Memory B cell (primary cell): ENCODE results near the gene SLC1A7.

Experiments
- ATAC-seq: fragments of 150-1000 bp; cut with Tn5 transposase; 2 replicates; pipeline ENCODE4 v1.10.0; 2021; ENCODE audit warnings: low read depth, mild to moderate bottlenecking, moderate library complexity
- DNase-seq, 2 donors: peaks; one replicate each; pipeline ENCODE4 v3.0.0; 2022; ENCODE audit warnings: low spot score in 2 of 2
- H3K27ac Mint-ChIP-seq: one replicate; pipeline ENCODE4 v1.8.0; 2022; ENCODE audit warnings: mild to moderate bottlenecking, moderate library complexity, mixed read lengths
- H3K27me3 Mint-ChIP-seq: one replicate; pipeline ENCODE4 v1.8.0; 2022; ENCODE audit warnings: mixed read lengths
- H3K36me3 Mint-ChIP-seq: one replicate; pipeline ENCODE4 v1.8.0; 2022; ENCODE audit warnings: mild to moderate bottlenecking, mixed read lengths
- H3K4me1 Mint-ChIP-seq: one replicate; pipeline ENCODE4 v1.8.0; 2022; ENCODE audit warnings: mixed read lengths
- H3K4me3 Mint-ChIP-seq: one replicate; pipeline ENCODE4 v1.8.0; 2022; ENCODE audit warnings: mild to moderate bottlenecking, moderate library complexity, mixed read lengths
- H3K9me3 Mint-ChIP-seq: one replicate; pipeline ENCODE4 v1.8.0; 2022; ENCODE audit warnings: mixed read lengths

The SLC1A7 gene

DNA sequence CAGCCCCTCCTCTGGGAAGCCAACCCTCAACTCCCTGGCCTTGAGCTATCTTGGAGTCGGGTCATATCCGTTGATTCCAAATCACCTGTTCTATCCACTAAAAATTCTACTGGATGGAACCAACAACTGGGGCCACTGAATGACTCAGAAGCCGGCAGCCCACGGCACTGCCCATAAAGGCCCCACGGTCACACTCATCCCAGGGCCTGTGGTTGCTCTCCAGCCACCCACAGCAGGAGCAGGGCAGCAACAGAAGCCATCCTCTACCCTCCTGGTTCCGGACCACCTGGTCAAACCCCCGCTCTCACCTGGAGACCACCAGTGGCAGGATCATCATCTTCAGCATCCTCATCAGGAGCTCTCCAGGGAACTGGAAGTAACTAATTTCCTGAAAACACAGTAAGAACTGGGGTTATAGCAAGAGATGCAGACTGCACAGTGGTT lies 8.4 kb downstream of the SLC1A7 start:
- H3K36me3 Mint-ChIP-seq = peaks cover 7% of the 10 kb centered on the region
- H3K27me3 Mint-ChIP-seq = peaks cover 3% of the 10 kb centered on the region
- no peak for DNase-seq
- H3K9me3 Mint-ChIP-seq = peaks cover 10% of the 10 kb centered on the region
- H3K4me1 Mint-ChIP-seq = no peaks in the 10 kb centered on the region
- H3K27ac Mint-ChIP-seq = no peak overlapping the region
- no peak for ATAC-seq
- no peak overlapping the region for H3K4me3 Mint-ChIP-seq

DNA sequence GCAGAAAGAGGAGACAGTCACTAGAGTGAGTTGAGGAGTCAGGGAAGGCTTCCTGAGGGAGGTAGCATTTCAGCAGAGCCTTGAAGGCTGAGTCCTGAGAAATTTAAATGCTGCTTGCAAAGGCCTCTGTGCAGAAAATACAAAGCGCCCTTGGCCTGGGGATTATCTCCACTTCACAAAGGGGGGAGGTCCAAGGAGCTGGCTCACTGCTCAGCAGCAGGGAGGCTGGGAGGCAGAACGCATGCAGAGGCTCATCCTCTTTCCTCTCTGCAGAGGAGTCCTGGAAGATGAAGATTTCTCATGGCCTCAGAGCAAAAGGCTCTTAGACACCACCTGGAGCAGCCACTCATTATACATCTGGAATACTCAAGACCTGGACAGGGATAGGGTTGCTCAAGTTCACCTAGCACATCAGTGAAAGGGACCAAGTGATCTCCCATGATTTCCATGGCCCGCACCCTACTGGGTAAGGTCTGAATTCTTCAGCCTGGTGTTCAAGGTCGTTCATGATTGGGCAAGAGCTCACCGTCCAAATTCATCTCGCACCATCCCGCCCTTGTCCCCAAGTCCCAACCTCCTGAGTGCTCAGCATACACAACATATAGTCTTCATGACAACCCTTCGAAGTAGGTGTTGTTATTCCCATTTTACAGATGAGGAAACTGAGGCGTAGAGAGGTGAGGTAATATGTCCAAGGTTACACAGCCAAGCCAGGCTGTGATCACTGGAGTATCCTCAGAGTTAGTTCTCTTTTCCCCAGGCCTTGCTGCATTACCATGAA lies 9.0 kb downstream of the SLC1A7 start:
- Mint-ChIP-seq H3K27me3 (peaks cover 3% of the 10 kb centered on the region), H3K36me3 (peaks cover 7% of the 10 kb centered on the region), H3K27ac (no peak overlapping the region), H3K4me3 (no peak overlapping the region), H3K4me1 (no peaks in the 10 kb centered on the region), H3K9me3 (peaks cover 7% of the 10 kb centered on the region)
- ATAC-seq (no peak), DNase-seq (no peak)

DNA sequence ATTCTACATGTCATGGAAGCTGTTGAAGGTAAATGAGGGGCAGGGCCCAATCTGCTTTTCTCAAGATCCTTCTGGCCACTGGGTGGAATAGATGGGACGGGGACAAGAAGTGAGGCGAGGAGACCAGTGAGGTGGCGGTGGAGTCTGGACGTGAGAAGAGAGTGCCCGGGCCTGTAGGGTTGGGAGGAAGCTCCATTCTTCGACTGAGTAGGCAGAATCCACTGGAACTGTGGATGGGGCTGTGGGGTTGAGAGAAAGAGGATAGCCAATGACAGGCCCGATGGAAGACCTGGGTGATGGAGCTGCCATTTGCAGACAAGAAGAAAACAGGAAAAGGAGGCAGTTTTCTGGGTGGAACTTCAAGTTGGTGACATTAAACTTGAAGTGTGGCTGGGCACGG lies 10.3 kb downstream of the SLC1A7 start:
- peaks cover under 1% of the 10 kb centered on the region for H3K9me3 Mint-ChIP-seq
- peaks cover under 1% of the 10 kb centered on the region for H3K36me3 Mint-ChIP-seq
- ATAC-seq = no peak
- H3K27me3 Mint-ChIP-seq = peaks cover 5% of the 10 kb centered on the region
- DNase-seq = no peak
- H3K4me1 Mint-ChIP-seq = no peaks in the 10 kb centered on the region
- H3K4me3 Mint-ChIP-seq = no peak overlapping the region
- no peak overlapping the region for H3K27ac Mint-ChIP-seq

DNA sequence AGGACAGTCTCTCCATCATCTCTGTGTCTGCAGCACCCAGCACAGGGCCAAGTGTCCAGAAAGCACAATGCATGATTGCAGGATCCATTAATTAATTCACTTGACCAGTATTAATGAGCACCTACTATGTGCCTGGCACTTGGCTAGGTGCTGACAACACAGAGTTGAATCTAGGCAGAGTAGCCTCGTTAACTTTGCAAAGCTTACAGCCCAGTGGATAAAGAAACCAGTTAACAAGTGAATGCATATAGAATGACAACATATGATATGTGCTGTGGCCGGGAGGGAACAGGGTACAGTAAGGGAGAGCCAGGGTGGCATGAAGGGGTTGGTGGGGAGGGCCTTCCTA lies 10.9 kb downstream of the SLC1A7 start:
- ATAC-seq = no peak
- H3K27me3 Mint-ChIP-seq = peaks cover 6% of the 10 kb centered on the region
- H3K27ac Mint-ChIP-seq = no peak overlapping the region
- H3K4me1 Mint-ChIP-seq = no peaks in the 10 kb centered on the region
- no peak overlapping the region for H3K4me3 Mint-ChIP-seq
- DNase-seq = no peak
- no peaks in the 10 kb centered on the region for H3K9me3 Mint-ChIP-seq
- H3K36me3 Mint-ChIP-seq = no peaks in the 10 kb centered on the region

DNA sequence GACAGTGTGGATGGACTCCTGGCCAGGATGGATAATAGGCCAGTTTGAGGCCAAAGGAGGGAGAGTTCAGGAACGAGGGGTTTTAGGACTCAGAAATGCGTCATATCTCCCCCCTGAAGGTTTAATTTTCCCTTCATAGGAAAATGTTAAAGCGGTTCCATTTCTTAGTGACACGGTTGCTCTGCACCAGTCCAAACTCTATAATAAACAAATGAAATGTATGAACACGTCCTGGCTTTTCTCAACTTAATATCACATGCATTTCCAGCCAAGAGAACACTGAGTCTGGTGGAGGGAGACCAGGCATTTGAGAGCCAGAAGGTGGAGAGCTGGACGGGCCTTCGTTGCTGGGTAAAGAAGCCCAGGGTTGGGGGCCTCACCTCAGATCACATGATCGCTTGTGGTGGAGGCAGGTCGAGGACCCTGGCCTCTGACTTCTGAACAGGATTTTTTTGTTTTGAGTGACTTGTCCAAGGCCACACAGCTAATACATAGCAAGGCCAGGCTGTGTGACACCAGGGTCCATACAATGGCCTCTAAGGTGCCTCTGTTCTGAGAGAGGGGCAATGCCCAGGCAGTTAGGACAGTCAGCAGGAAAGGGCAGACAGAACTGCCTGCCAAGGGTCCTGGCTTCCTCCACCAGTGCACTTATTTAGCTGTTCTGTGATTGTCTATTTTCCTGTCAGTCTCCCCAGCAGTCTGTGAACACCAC lies 11.4 kb downstream of the SLC1A7 start:
- Mint-ChIP-seq H3K27me3 (peaks cover 7% of the 10 kb centered on the region), H3K4me3 (no peak overlapping the region), H3K27ac (no peak overlapping the region), H3K36me3 (no peaks in the 10 kb centered on the region), H3K4me1 (no peaks in the 10 kb centered on the region), H3K9me3 (no peaks in the 10 kb centered on the region)
- ATAC-seq (no peak), DNase-seq (no peak)

DNA sequence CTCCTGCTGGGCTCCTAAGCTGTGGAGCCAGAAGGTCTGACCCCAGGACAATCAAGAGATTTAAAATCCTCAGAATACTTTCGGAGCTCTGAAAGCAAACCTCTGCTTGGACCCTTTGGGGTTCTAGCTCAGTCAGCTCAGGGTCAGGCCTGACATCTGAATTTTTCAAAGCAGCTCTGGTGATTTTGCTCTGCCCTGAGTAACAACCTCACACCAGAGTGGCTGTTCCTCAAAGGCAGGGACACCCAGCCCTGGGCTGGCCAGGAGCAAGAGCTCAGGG lies 11.9 kb downstream of the SLC1A7 start:
- Mint-ChIP-seq H3K27me3 (peaks cover 7% of the 10 kb centered on the region), H3K4me1 (no peaks in the 10 kb centered on the region), H3K9me3 (no peaks in the 10 kb centered on the region), H3K4me3 (no peak overlapping the region), H3K36me3 (no peaks in the 10 kb centered on the region), H3K27ac (no peak overlapping the region)
- no peak for DNase-seq
- no peak for ATAC-seq

DNA sequence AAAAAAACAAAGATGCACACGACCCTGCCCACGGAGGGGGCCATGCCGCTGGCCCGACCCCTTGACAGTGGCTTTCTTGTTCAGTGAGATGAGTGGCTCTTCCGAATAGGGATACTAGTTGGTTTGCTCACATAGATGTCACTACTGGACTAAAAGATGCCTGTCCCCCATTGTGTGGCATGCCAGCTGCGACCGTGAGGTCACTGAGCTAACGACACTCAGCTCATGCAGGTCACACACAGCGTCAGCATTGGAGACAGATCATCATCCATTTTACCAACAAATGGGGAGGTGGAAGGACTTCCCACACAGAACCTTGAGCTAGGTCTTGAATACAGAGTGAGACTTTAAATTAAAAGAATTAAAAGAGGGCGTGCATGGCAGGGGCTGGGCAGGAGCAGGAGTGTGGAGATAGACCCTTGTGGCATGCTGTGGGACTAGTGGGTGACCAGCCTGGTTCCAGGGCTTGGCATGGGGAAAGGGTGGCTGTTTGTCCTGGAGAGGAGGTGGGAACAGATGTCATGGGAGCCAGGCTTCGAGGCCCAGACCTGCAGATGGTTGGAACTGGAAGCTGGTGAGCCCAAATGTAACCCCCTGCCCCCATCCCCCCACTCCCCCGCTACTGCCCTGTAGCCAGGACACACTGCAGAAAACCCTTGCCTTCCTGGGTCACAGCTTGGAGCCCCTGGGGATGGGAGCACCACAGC lies 12.4 kb downstream of the SLC1A7 start:
- Mint-ChIP-seq H3K9me3 (no peaks in the 10 kb centered on the region), H3K4me1 (no peaks in the 10 kb centered on the region), H3K4me3 (no peak overlapping the region), H3K36me3 (no peaks in the 10 kb centered on the region), H3K27ac (no peak overlapping the region), H3K27me3 (peaks cover 7% of the 10 kb centered on the region)
- no peak for DNase-seq
- ATAC-seq = no peak

DNA sequence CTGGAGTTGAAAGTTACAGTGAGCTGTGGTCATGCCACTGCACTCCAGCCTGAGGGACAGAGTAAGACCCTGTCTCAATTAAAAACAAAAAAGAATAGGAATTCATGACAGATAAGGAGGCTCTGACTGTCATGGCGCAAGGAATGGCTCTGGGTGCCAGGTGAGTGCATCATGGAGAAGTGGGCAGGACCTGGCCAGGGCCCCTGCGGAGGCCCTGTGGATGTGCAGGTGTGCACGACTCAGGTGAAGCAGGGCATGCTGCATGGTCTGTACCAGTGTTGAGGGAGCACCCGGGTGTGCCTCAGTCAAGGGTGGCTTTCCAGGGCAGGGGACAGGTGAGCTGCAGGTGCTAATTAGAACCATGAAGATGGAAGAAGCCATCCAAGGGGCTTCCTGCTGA lies 14.0 kb downstream of the SLC1A7 start:
- DNase-seq (no peak), ATAC-seq (no peak)
- Mint-ChIP-seq H3K4me1 (no peaks in the 10 kb centered on the region), H3K27me3 (peaks cover 8% of the 10 kb centered on the region), H3K27ac (no peak overlapping the region), H3K4me3 (no peak overlapping the region), H3K36me3 (no peaks in the 10 kb centered on the region), H3K9me3 (no peaks in the 10 kb centered on the region)

DNA sequence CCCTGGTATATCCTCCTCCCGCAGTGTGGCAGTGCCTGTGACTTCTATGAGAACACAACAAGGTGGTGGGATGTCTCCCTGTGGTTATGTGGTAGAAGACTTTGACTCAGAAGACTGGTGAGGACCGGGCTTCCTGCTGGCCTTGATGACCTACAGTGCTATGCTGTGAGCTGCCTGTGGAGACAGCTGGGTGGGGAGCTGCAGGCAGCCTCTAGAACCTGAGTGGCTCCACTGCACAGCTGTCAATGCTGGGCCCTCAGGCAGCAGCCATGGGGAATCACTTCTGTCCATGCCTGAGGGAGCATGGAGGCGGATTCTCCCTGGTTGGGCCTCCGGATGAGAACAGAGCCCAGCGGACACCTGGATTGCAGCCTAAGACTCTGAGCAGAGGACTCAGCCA lies 14.9 kb downstream of the SLC1A7 start:
- Mint-ChIP-seq H3K4me3 (no peak overlapping the region), H3K36me3 (no peaks in the 10 kb centered on the region), H3K9me3 (no peaks in the 10 kb centered on the region), H3K27me3 (peaks cover 8% of the 10 kb centered on the region), H3K4me1 (no peaks in the 10 kb centered on the region), H3K27ac (no peak overlapping the region)
- DNase-seq (no peak), ATAC-seq (no peak)

DNA sequence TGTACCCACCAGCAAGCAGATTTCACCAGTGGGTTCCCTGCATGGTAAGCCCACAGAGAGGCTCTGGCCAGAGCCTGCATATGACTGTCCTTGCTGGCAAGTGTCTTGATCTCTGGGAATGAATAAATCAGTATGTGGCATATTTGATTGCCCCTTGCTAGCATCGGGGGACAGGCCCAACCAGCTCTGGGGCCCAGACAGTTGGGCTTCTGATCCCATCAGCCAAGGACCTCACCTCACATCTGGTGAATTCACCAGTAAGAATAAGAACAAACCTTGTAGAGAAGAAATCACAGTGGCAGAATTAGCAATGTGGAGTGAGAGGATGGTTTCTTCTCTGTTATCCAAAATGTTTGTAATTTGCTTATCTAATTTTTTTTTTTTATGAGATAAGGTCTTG lies 15.9 kb downstream of the SLC1A7 start:
- ATAC-seq (no peak), DNase-seq (no peak)
- no peaks in the 10 kb centered on the region for H3K36me3 Mint-ChIP-seq
- no peak overlapping the region for H3K4me3 Mint-ChIP-seq
- peaks cover 5% of the 10 kb centered on the region for H3K27me3 Mint-ChIP-seq
- no peak overlapping the region for H3K27ac Mint-ChIP-seq
- H3K4me1 Mint-ChIP-seq = no peaks in the 10 kb centered on the region
- H3K9me3 Mint-ChIP-seq = no peaks in the 10 kb centered on the region

DNA sequence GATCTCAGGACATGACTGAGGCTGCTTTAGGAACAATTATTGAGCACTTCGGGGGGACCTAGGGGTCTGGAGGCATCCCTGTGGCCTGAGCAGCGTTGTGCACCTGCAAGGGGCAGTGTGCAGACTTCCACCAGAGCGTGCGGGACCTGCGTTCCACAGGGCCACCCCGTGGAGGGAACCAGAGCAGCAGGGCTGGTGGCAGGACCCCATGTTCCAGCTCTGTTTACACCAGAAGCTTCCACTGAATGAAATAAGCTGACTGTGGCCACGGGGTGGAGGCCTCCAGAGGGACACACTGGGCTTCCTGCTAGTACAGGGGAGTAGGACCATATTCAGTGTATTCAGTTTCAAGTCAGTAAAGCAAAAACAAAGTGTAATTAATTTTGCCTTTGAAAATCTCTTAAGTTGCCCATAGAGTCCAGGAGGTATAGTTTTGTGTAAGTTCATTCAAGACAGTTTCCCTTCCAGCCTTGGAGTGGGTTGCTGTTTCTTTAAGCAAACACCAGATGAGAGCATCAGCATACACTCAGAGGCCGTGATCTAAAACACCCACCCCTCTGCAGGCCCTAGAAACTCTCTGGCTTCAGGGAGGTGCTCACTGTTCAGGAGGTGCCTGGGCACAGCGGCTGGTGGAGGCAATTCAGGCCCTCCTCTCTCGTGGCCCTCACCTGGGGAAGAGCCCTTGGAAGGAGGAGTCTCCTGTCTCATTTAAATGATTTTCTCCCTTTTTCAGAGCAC lies 16.6 kb downstream of the SLC1A7 start:
- Mint-ChIP-seq H3K27me3 (peaks cover 10% of the 10 kb centered on the region), H3K36me3 (no peaks in the 10 kb centered on the region), H3K4me1 (no peaks in the 10 kb centered on the region), H3K4me3 (no peak overlapping the region), H3K9me3 (no peaks in the 10 kb centered on the region), H3K27ac (no peak overlapping the region)
- DNase-seq (no peak), ATAC-seq (no peak)

DNA sequence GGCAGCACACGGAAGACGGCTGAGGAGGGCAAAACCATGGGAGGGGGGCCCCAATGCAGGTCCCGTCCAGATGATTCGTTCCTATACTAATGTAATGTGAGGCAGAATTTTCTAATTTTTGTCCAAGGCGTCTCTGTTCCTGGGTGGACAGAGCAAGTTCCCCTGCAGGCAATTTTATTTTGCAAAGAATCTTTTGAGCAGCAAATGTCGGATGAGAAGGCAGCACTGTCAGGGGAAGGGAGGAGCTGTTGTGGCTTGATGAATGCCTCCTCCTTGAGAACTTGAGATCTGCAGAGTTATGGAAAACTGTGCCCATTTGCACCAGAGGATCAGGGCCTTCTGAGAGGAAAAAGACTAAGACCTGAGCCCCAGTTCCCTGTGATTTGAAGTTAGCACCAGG lies 17.3 kb downstream of the SLC1A7 start:
- Mint-ChIP-seq H3K27ac (no peak overlapping the region), H3K36me3 (no peaks in the 10 kb centered on the region), H3K27me3 (peaks cover 15% of the 10 kb centered on the region), H3K4me3 (no peak overlapping the region), H3K4me1 (no peaks in the 10 kb centered on the region), H3K9me3 (no peaks in the 10 kb centered on the region)
- no peak for DNase-seq
- ATAC-seq = no peak

DNA sequence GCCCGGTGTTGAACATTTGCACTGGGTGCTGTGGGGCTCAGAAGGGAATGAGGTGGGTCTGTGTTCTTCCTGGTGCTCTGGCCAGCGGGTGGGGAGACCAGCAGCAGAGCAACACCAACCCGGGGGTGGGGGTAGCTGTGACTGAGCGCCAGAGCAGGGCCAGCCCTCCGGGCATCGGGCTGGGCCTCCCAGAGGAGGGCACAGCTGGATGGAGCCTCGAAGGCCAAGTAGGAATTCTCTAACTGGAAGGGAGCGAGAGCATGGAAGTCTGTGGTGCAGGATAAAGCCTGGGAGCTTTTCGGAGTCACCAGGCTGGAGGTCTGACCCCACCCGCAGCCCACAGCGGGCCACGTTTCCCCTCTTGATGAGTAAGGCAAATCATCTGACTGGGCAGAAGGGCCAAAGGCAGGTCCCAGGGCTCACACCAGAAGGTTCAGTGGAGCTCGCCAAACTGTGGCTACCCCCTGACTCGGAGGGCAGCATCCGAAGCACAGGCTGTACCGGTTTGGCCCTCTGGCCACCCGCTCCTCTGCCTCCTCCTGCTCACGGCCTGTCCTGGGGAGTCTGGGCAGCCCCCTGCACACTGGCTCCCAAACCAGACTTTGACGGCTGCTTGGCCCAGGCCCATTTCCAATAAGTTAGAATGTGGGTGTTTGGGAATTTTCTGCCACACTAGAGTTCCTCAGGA lies 18.8 kb downstream of the SLC1A7 start:
- DNase-seq (no peak), ATAC-seq (no peak)
- H3K27ac Mint-ChIP-seq = no peak overlapping the region
- H3K27me3 Mint-ChIP-seq = peaks cover 15% of the 10 kb centered on the region
- H3K4me3 Mint-ChIP-seq = no peak overlapping the region
- H3K36me3 Mint-ChIP-seq = no peaks in the 10 kb centered on the region
- H3K9me3 Mint-ChIP-seq = no peaks in the 10 kb centered on the region
- no peaks in the 10 kb centered on the region for H3K4me1 Mint-ChIP-seq
